Heart left ventricle (tissue), 13 donors: ENCODE data around the gene DSCAML1.

Experiments
- CTCF ChIP-seq, 12 donors: fragments of 200-600 bp; sonication (generic) in 4 of 12; IDR thresholded peaks; one replicate each; pipeline versions ENCODE4 v1.5.0 to v1.8.0; 2018 to 2022; ENCODE audit warnings: antibody characterized with exemption in 12 of 12, mild to moderate bottlenecking in 5 of 12
- POLR2A ChIP-seq, 2 donors: fragments of 450-650 bp; IDR thresholded peaks; one replicate each; pipeline ENCODE4 v1.6.1; 2017; ENCODE audit warnings: antibody characterized with exemption in 2 of 2, mild to moderate bottlenecking in 2 of 2, moderate library complexity in 2 of 2
- donor health status: ischemic (EF 13 %, LVEDD 7.1; RV severe dilation, severe dysfunction).
- donor health status: DM: no; HTN: yes; CAD: no.
- donor health status: DM: no; HTN: no; CAD: no.
- donor health status: ischemic (EF 25% LVEDD 6.9; RV normal size, moderate dysfunction).
- donor health status: ischemic (EF 25% LVEDD 5.7; RV mildly dilated, moderate dysfunction).
- donor health status: ischemic (EF 35%, LVEDD 5.7; RV mildly dilated, moderate dysfunction).
- donor health status: nonischemic (EF 11% LVEDD 7.7; RV severe dilation, severe dysfunction).
- donor health status: DM: yes; HTN: yes; CAD: no.
- donor health status: PGD.
- donor health status: ischemic (EF 29% LVEDD 5.4; RV normal size, mild dysfunction).
- donor health status: nonischemic (EF 23%, LVEDD 6.1; RV moderate dilation, normal function).

- no peak for TF ChIP-seq CTCF (IDR thresholded peaks at IDR 0.05)
- TF ChIP-seq POLR2A (IDR thresholded peaks at IDR 0.05) = no peak
These were observed 2.0 kb downstream of the DSCAML1 start for GRCh38 chr11:117794772-117795629.
